Measurements from ENCODE around the gene MTA1. TPM values are rescaled to one million over a fixed set of nuclear protein-coding genes. Genes with fewer than 3 reads are reported as not detected.
A peak's percentile ranks its signal among the peaks of the same experiment; 100 is the strongest.

Gene MTA1
- total RNA-seq, 6 donors from 2014 or later: 64.8 to 315 (median 94.9) TPM

- H3K4me1 ChIP-seq: no peaks in the 10 kb centered on the region
Observed at GRCh38 chr14:105377555-105378182, 42.0 kb upstream of the MTA1 start.

GRCh38 chr14:105378199-105378598 is 41.4 kb upstream of the MTA1 start:
- peaks cover 0 to 33% (median 23%) of the 10 kb centered on the region in 4 donors for H3K36me3 ChIP-seq
- DNase-seq (no peak), ATAC-seq (ENCODE audit: low FRiP score in 2 of 2) (no peak)
- H3K9me3 ChIP-seq: no peaks in the 10 kb centered on the region
- TF ChIP-seq POLR2A (IDR thresholded peaks at IDR 0.05) (no peak), EP300 (IDR thresholded peaks at IDR 0.05) (no peak), CTCF (IDR thresholded peaks at IDR 0.05) (no peak), POLR2AphosphoS5 (IDR thresholded peaks at IDR 0.05) (no peak)
- H3K4me3 ChIP-seq: no peak overlapping the region
- WGBS, 2 donors: 86 to 89% methylated on average over 11 of the region's 11 CpGs
- no peaks in the 10 kb centered on the region for H3K27me3 ChIP-seq
- no peaks in the 10 kb centered on the region for H3K4me1 ChIP-seq
- H3K27ac ChIP-seq: no peak overlapping the region

More at GRCh38 chr14:105377555-105378182, 42.0 kb upstream of the MTA1 start:
- Histone ChIP-seq H3K27ac (no peak overlapping the region), H3K36me3 (peaks cover 0 to 28% (median 18%) of the 10 kb centered on the region in 4 donors), H3K9me3 (no peaks in the 10 kb centered on the region), H3K27me3 (no peaks in the 10 kb centered on the region), H3K4me3 (no peak overlapping the region)
- TF ChIP-seq POLR2AphosphoS5 (IDR thresholded peaks at IDR 0.05): no peak
- TF ChIP-seq POLR2A (IDR thresholded peaks at IDR 0.05): no peak
- TF ChIP-seq CTCF (IDR thresholded peaks at IDR 0.05): no peak
- TF ChIP-seq EP300 (IDR thresholded peaks at IDR 0.05): no peak
- ATAC-seq (ENCODE audit: low FRiP score in 2 of 2) (no peak), DNase-seq (peak in 1 of 2 donors; percentile 64)
- WGBS, 2 donors: 88 to 94% methylated on average over 13 to 19 of the region's 23 CpGs

GRCh38 chr14:105378873-105379685 is 40.5 kb upstream of the MTA1 start:
- no peaks in the 10 kb centered on the region for H3K27me3 ChIP-seq
- ATAC-seq (ENCODE audit: low FRiP score in 2 of 2): no peak
- H3K36me3 ChIP-seq: peaks cover 4 to 42% (median 31%) of the 10 kb centered on the region in 4 donors
- TF ChIP-seq CTCF (IDR thresholded peaks at IDR 0.05) (no peak), EP300 (IDR thresholded peaks at IDR 0.05) (no peak), POLR2AphosphoS5 (IDR thresholded peaks at IDR 0.05) (no peak), POLR2A (IDR thresholded peaks at IDR 0.05) (no peak)
- H3K4me1 ChIP-seq: no peaks in the 10 kb centered on the region
- H3K9me3 ChIP-seq: no peaks in the 10 kb centered on the region
- no peak overlapping the region for H3K4me3 ChIP-seq
- peak in 1 of 2 donors; percentile 42 for DNase-seq
- WGBS, 2 donors: 92 to 97% methylated on average over 5 to 17 of the region's 17 CpGs
- H3K27ac ChIP-seq: no peak overlapping the region

GRCh38 chr14:105379946-105380345 is 39.7 kb upstream of the MTA1 start:
- no peaks in the 10 kb centered on the region for H3K9me3 ChIP-seq
- TF ChIP-seq EP300 (IDR thresholded peaks at IDR 0.05): no peak
- no peaks in the 10 kb centered on the region for H3K27me3 ChIP-seq
- peaks cover 6 to 50% (median 39%) of the 10 kb centered on the region in 4 donors for H3K36me3 ChIP-seq
- no peaks in the 10 kb centered on the region for H3K4me1 ChIP-seq
- ATAC-seq (ENCODE audit: low FRiP score in 2 of 2): no peak
- DNase-seq: peak in 1 of 2 donors; percentile 69
- 90 to 100% methylated on average over 1 to 13 of the region's 14 CpGs for WGBS, 2 donors
- H3K4me3 ChIP-seq: no peak overlapping the region
- H3K27ac ChIP-seq: no peak overlapping the region

- TF ChIP-seq EP300 (IDR thresholded peaks at IDR 0.05) (no peak), CTCF (IDR thresholded peaks at IDR 0.05) (no peak), POLR2AphosphoS5 (IDR thresholded peaks at IDR 0.05) (no peak), POLR2A (IDR thresholded peaks at IDR 0.05) (no peak)
- H3K4me1 ChIP-seq: no peaks in the 10 kb centered on the region
- no peak overlapping the region for H3K27ac ChIP-seq
- ATAC-seq (ENCODE audit: low FRiP score in 2 of 2) (peak in 1 of 2 donors; percentile 39), DNase-seq (peak in 1 of 2 donors; percentile 79)
- WGBS, 2 donors: 96 to 100% methylated on average over 5 to 9 of the region's 19 CpGs
- H3K36me3 ChIP-seq: peaks cover 6 to 58% (median 45%) of the 10 kb centered on the region in 4 donors
- H3K4me3 ChIP-seq: no peak overlapping the region
- no peaks in the 10 kb centered on the region for H3K27me3 ChIP-seq
- H3K9me3 ChIP-seq: no peaks in the 10 kb centered on the region
Observed at GRCh38 chr14:105380756-105381155, 38.9 kb upstream of the MTA1 start.

Measured in upper lobe of left lung (tissue), 6 donors.